Activated CD4-positive, alpha-beta T cell treated with anti-CD3 and anti-CD28 coated beads, Interleukin-2, amount 10 ng/mL, durations not matched to agents 24 days and 14 days (primary cell): Measurements from ENCODE around the gene ZDHHC11. TPM values are rescaled to one million over a fixed set of nuclear protein-coding genes. Genes with fewer than 3 reads are reported as not detected.
"Not testable (repeated sequence)": the region's sequence is repeated elsewhere in the genome, so short reads cannot be mapped to it uniquely, and the experiment has no call there.

ENCODE experiments used
- DNase-seq: peaks from one replicate; pipeline ENCODE4 v3.0.0; 2022
- H3K27ac Mint-ChIP-seq: one replicate; pipeline ENCODE4 v1.8.0; 2022; ENCODE audit warnings: mild to moderate bottlenecking, mixed read lengths
- H3K27me3 Mint-ChIP-seq: one replicate; pipeline ENCODE4 v1.8.0; 2022; ENCODE audit warnings: mixed read lengths
- H3K36me3 Mint-ChIP-seq: one replicate; pipeline ENCODE4 v1.8.0; 2022; ENCODE audit warnings: low read depth, mild to moderate bottlenecking, mixed read lengths
- H3K4me1 Mint-ChIP-seq: one replicate; pipeline ENCODE4 v1.8.0; 2021; ENCODE audit warnings: mixed read lengths
- H3K4me3 Mint-ChIP-seq: one replicate; pipeline ENCODE4 v1.8.0; 2022; ENCODE audit warnings: mild to moderate bottlenecking, moderate library complexity, mixed read lengths
- H3K9me3 Mint-ChIP-seq: one replicate; pipeline ENCODE4 v1.8.0; 2021; ENCODE audit warnings: mixed read lengths
- intact Hi-C: fragments of 100-400 bp; cut with micrococcal nuclease; formaldehyde crosslinking; loops from one replicate; pipeline ENCODE4 v1.15.1; 2023
- total RNA-seq: library from RNA; stranded (reverse); gene quantifications from 2 replicates; pipeline ENCODE4 v1.2.3, GENCODE V29; 2022

Gene ZDHHC11
- total RNA-seq, 1 donor from 2014 or later: 14.3 TPM

DNA sequence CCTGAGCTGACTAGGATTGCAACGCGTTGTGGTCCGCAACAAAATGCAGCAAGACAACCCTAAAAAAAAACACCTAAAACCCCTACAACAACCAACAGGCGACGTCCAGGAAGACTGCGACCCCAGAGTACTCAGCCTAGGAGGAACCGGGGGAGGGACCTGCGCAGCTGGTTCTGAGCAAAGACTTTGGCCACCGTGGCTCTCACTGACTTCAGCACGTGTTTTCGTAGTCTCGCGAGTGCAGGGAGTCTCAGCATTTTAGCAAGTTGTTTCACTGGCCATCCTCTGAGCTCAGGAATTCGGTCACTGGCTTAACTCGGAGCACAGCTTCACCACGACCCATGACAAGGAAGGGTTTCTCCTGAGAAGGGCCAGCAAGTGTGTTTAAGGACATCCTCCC, 8.6 kb upstream of the ZDHHC11 start:
- intact Hi-C loops: no loop called here
- Mint-ChIP-seq H3K4me3 (no peak overlapping the region), H3K4me1 (no peaks in the 10 kb centered on the region), H3K36me3 (peaks cover 8% of the 10 kb centered on the region), H3K27ac (no peak overlapping the region), H3K27me3 (no peaks in the 10 kb centered on the region), H3K9me3 (no peaks in the 10 kb centered on the region)
- no peak for DNase-seq

GRCh38 chr5:858726-859125, 7.9 kb upstream of the ZDHHC11 start:
- H3K36me3 Mint-ChIP-seq: peaks cover 6% of the 10 kb centered on the region
- no peaks in the 10 kb centered on the region for H3K9me3 Mint-ChIP-seq
- no peaks in the 10 kb centered on the region for H3K27me3 Mint-ChIP-seq
- no peak for DNase-seq
- intact Hi-C loops: no loop called here
- no peak overlapping the region for H3K27ac Mint-ChIP-seq
- no peaks in the 10 kb centered on the region for H3K4me1 Mint-ChIP-seq
- H3K4me3 Mint-ChIP-seq: no peak overlapping the region

DNA sequence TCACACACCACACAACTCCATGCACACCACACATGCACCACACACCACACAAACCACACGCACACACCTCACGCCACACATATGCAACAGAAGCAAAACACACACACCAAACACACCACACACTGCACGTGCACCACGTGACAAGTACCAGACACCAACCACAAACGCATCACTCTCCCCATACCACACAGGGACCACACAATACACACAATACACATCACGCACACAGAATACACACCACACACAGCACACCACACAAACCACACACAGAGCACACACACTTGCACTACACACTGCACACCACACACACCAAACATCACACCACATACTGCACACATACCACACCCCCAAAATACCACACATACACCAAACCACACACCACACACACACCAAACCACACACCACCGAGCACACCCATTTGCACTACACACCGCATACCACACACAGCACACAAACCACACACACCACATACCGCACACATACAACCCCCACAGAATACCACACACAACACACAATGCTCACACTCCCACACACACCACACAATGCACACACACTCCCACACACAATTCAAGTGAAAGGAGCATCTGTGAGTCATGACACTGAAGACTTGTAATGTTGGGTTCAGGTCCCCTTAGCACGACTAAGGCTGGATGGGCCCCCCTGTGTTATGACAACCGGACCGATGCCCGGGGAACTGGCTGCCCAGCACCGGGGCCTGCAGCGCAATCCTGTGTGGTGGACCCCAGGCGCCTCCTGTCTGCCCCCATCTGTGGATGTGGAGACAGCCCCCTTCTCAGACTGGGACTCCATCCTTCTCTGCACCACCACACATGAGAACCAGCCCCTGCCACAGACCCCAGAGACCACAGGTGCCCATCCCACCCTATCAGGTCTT, 6.0 kb upstream of the ZDHHC11 start:
- intact Hi-C loops: no loop called here
- H3K27ac Mint-ChIP-seq: no peak overlapping the region
- H3K27me3 Mint-ChIP-seq: no peaks in the 10 kb centered on the region
- H3K9me3 Mint-ChIP-seq: no peaks in the 10 kb centered on the region
- no peaks in the 10 kb centered on the region for H3K4me1 Mint-ChIP-seq
- H3K4me3 Mint-ChIP-seq: no peak overlapping the region
- H3K36me3 Mint-ChIP-seq: peaks cover 3% of the 10 kb centered on the region
- DNase-seq: no peak

GRCh38 chr5:855771-856530, 5.2 kb upstream of the ZDHHC11 start:
- Mint-ChIP-seq H3K4me3 (no peak overlapping the region), H3K9me3 (no peaks in the 10 kb centered on the region), H3K27me3 (no peaks in the 10 kb centered on the region), H3K4me1 (no peaks in the 10 kb centered on the region), H3K27ac (no peak overlapping the region), H3K36me3 (peaks cover 3% of the 10 kb centered on the region)
- no peak for DNase-seq
- intact Hi-C loops: no loop called here

- Mint-ChIP-seq H3K27me3 (no peaks in the 10 kb centered on the region), H3K27ac (no peak overlapping the region), H3K9me3 (no peaks in the 10 kb centered on the region), H3K4me1 (no peaks in the 10 kb centered on the region), H3K4me3 (no peak overlapping the region), H3K36me3 (no peaks in the 10 kb centered on the region)
- intact Hi-C loops: no loop called here
- no peak for DNase-seq
Measured at GRCh38 chr5:854966-855743, 4.4 kb upstream of the ZDHHC11 start.

GRCh38 chr5:854217-854616, 3.4 kb upstream of the ZDHHC11 start:
- no peaks in the 10 kb centered on the region for H3K4me1 Mint-ChIP-seq
- no peak for DNase-seq
- no peak overlapping the region for H3K4me3 Mint-ChIP-seq
- no peaks in the 10 kb centered on the region for H3K36me3 Mint-ChIP-seq
- no peaks in the 10 kb centered on the region for H3K27me3 Mint-ChIP-seq
- no peaks in the 10 kb centered on the region for H3K9me3 Mint-ChIP-seq
- intact Hi-C loops: no loop called here
- H3K27ac Mint-ChIP-seq: no peak overlapping the region

DNA sequence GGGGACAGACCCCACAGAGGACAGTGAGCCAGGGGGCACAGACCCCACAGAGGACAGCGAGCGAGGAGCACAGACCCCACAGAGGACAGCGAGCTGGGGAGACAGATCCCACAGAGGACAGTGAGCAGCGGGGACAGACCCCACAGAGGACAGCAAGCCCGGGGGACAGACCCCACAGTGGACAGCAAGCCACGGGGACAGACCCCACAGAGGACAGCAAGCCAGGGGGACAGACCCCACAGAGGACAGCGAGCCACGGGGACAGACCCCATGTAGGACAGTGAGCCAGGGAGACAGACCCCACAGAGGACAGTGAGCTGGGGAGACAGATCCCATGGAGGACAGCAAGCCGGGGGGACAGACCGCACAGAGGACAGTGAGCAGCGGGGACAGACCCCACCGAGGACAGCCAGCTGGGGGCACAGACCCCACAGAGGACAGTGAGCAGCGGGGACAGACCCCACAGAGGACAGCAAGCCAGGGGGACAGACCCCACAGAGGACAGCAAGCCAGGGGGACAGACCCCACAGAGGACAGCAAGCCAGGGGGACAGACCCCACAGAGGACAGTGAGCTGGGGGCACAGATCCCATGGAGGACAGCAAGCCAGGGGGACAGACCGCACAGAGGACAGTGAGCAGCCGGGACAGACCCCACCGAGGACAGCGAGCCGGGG, 2.8 kb upstream of the ZDHHC11 start:
- H3K9me3 Mint-ChIP-seq, H3K27me3 Mint-ChIP-seq, H3K4me1 Mint-ChIP-seq, DNase-seq, H3K27ac Mint-ChIP-seq, intact Hi-C loops, H3K36me3 Mint-ChIP-seq, H3K4me3 Mint-ChIP-seq: not testable (repeated sequence)

DNA sequence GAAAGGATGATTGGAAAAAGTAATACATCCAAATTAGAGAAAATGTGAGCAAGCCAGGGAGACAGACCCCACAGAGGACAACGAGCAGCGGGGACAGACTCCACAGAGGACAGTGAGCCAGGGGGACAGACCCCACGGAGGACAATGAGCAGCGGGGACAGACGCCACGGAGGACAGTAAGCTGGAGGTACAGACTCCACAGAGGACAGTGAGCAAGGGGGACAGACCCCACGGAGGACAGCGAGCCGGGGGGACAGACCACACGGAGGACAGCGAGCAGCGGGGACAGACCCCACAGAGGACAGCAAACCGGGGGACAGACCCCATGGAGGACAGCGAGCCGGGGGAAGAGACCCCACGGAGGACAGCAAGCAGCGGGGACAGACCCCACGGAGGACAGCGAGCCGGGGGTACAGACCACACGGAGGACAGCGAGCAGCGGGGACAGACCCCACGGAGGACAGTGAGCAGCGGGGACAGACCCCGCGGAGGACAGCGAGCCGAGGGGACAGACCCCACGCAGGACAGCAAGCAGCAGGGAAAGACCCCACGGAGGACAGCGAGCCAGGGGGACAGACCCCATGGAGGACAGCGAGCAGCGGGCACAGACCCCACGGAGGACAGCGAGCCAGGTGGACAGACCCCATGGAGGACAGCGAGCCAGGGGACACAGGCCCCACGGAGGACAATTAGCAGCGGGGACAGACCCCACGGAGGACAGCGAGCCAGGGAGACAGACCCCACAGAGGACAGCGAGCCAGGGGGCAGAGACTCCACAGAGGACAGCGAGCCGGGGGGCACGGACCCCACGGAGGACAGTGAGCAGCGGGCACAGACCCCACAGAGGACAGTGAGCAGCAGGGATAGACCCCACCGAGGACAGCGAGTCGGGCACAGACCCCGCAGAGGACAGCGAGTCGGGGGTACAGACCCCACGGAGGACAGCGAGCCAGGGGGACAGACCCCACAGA, 1.9 kb upstream of the ZDHHC11 start:
- Mint-ChIP-seq H3K27me3 (no peaks in the 10 kb centered on the region), H3K9me3 (no peaks in the 10 kb centered on the region), H3K4me3 (no peak overlapping the region), H3K36me3 (no peaks in the 10 kb centered on the region), H3K4me1 (no peaks in the 10 kb centered on the region), H3K27ac (no peak overlapping the region)
- intact Hi-C loops: no loop called here
- DNase-seq: no peak

DNA sequence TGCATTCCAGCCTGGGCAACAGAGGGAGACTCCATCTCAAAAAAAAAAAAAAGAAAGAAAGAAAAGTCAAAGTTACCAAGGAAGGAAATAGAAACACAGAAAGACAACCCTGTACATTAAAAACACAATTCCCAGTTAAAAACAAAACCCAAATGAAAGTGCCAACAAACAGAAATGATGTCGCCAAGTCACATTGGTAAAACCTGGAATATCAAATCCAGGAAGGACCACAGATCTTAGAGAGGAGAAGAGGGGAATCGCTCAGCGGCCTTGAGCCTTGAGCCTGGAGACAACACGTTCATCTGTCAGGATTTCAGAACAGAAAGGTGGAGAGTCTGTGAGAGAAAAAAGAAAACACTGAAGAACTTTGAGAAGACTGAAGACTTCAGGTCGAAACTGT, 1.2 kb upstream of the ZDHHC11 start:
- Mint-ChIP-seq H3K27me3 (no peaks in the 10 kb centered on the region), H3K4me3 (no peak overlapping the region), H3K36me3 (no peaks in the 10 kb centered on the region), H3K27ac (no peak overlapping the region), H3K4me1 (no peaks in the 10 kb centered on the region), H3K9me3 (no peaks in the 10 kb centered on the region)
- DNase-seq: no peak
- intact Hi-C loops: no loop called here

GRCh38 chr5:851553-851952, 767 bp upstream of the ZDHHC11 start:
- intact Hi-C loops: no loop called here
- Mint-ChIP-seq H3K9me3 (no peaks in the 10 kb centered on the region), H3K36me3 (no peaks in the 10 kb centered on the region), H3K4me1 (peaks cover 4% of the 10 kb centered on the region), H3K27me3 (no peaks in the 10 kb centered on the region), H3K4me3 (no peak overlapping the region), H3K27ac (no peak overlapping the region)
- DNase-seq: no peak

DNA sequence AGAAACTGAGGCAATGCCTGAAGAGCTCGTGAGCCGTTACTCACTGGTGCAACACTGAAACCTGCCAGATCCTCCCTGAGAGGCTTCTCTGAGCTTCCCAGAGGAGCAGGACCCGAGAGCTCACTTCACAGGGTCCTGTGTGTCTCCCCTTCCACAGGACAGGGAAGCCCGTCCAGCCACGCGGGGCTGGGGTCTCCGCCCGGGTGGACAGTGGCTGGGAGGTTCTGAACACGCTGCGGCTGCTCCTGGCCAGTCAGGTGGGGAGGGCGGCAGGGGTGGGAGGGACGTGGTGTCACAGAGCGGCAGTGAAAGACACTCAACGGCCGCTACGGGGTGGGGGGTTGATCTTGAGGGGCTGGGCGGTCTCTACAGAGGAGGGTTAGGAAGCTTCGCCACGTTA, 290 bp upstream of the ZDHHC11 start:
- Mint-ChIP-seq H3K4me3 (no peak overlapping the region), H3K9me3 (no peaks in the 10 kb centered on the region), H3K27me3 (no peaks in the 10 kb centered on the region), H3K36me3 (no peaks in the 10 kb centered on the region), H3K4me1 (peaks cover 5% of the 10 kb centered on the region), H3K27ac (no peak overlapping the region)
- DNase-seq: no peak
- intact Hi-C loops: no loop called here

DNA sequence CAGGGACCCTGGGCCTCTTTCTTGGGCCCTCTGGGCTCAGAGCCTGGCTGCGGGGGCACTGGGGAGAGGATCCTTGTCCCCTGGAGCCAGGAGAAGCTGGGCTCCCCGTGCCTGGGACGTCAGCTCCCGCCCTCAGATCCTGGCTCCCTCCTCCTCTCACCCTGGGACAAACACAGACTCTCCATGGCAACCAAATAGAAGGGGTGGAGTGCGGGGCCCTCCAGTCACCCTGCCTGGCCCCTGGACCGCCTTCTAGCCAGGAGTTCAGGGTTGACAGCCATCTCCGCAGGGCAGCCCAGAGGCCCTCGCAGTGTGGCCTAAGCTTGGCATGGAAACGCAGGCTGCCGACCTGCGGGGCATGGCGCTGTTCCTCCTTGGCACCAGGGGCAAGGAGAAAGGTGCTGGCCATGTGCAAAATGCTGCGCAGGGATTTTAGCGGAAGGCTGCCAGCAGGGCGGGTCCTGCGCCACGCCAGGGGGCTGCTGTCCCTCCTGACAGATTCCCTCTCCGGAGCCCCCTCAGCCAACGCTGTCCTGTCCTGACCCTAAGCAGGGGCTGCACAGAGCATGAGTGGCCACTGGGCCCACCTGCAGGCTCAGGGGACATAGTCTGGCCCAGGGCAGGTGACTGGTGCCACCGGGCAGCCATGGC, 1.0 kb downstream of the ZDHHC11 start:
- no peaks in the 10 kb centered on the region for H3K36me3 Mint-ChIP-seq
- H3K4me1 Mint-ChIP-seq: peaks cover 5% of the 10 kb centered on the region
- H3K4me3 Mint-ChIP-seq: no peak overlapping the region
- intact Hi-C loops: no loop called here
- H3K9me3 Mint-ChIP-seq: no peaks in the 10 kb centered on the region
- no peak for DNase-seq
- no peaks in the 10 kb centered on the region for H3K27me3 Mint-ChIP-seq
- H3K27ac Mint-ChIP-seq: no peak overlapping the region
